Islet precursor cell (in vitro differentiated cells): ENCODE data around the gene BLTP3A.
"Not testable (repeated sequence)": the region's sequence is repeated elsewhere in the genome, so short reads cannot be mapped to it uniquely, and the experiment has no call there.

Experiments used
- DNase-seq: peaks from one replicate; pipeline ENCODE4 v3.0.0-alpha.2; 2018

BLTP3A gene

GRCh38 chr6:34791701-34792604 lies at the start of gene BLTP3A:
TSS of gene BLTP3A (plus strand) at chr6:34792083. CDS start at chr6:34792251, 168 bp downstream.
- peak; percentile 84 for DNase-seq

GRCh38 chr6:34742094-34742493 lies 49.8 kb upstream of the BLTP3A start:
- DNase-seq = no peak

- DNase-seq = no peak
These were observed 48.1 kb upstream of the BLTP3A start for GRCh38 chr6:34743625-34744293.

GRCh38 chr6:34744294-34744647 lies 47.6 kb upstream of the BLTP3A start:
- not testable (repeated sequence) for DNase-seq

- peak; percentile 75 for DNase-seq
These were observed 46.4 kb upstream of the BLTP3A start for GRCh38 chr6:34745277-34746103.

GRCh38 chr6:34746104-34746846 lies 45.6 kb upstream of the BLTP3A start:
- DNase-seq = no peak

- DNase-seq = no peak
These were observed 43.1 kb upstream of the BLTP3A start for GRCh38 chr6:34748757-34749156.

GRCh38 chr6:34756513-34756856 lies 35.4 kb upstream of the BLTP3A start:
- not testable (repeated sequence) for DNase-seq

- no peak for DNase-seq
These were observed 34.1 kb upstream of the BLTP3A start for GRCh38 chr6:34757687-34758274.

- no peak for DNase-seq
These were observed 31.8 kb upstream of the BLTP3A start for GRCh38 chr6:34760108-34760507.

- not testable (repeated sequence) for DNase-seq
These were observed 30.2 kb upstream of the BLTP3A start for GRCh38 chr6:34761681-34762080.

- no peak for DNase-seq
These were observed 23.7 kb upstream of the BLTP3A start for GRCh38 chr6:34768148-34768547.

- DNase-seq = no peak
These were observed 20.2 kb upstream of the BLTP3A start for GRCh38 chr6:34771727-34772126.

- no peak for DNase-seq
These were observed 18.9 kb upstream of the BLTP3A start for GRCh38 chr6:34772940-34773339.

- no peak for DNase-seq
These were observed 18.0 kb upstream of the BLTP3A start for GRCh38 chr6:34773916-34774315.

GRCh38 chr6:34774967-34775366 lies 16.9 kb upstream of the BLTP3A start:
- DNase-seq = no peak

- not testable (repeated sequence) for DNase-seq
These were observed 6.5 kb upstream of the BLTP3A start for GRCh38 chr6:34785375-34785774.

- DNase-seq = not testable (repeated sequence)
These were observed 4.7 kb upstream of the BLTP3A start for GRCh38 chr6:34787152-34787551.

GRCh38 chr6:34788111-34788510 lies 3.8 kb upstream of the BLTP3A start:
- no peak for DNase-seq

GRCh38 chr6:34791164-34791700 lies 651 bp upstream of the BLTP3A start:
- DNase-seq = peak; percentile 74

GRCh38 chr6:34792605-34793500 lies 970 bp downstream of the BLTP3A start:
- peak; percentile 69 for DNase-seq
